GM10266 (cell line): ENCODE data around the gene GRM8.

Experiments
- DNase-seq: peaks from one replicate; pipeline ENCODE4 v3.0.0; 2012; ENCODE audit errors: extremely low spot score
- TF ChIP-seq, protein P1 (sequence below): IDR thresholded peaks from 2 replicates; pipeline ENCODE4 v1.5.1; 2012; ENCODE audit warnings: mild to moderate bottlenecking, low read depth; ENCODE audit not compliant: control insufficient read depth, insufficient read depth; ENCODE audit errors: missing control alignments

Gene GRM8

DNA sequence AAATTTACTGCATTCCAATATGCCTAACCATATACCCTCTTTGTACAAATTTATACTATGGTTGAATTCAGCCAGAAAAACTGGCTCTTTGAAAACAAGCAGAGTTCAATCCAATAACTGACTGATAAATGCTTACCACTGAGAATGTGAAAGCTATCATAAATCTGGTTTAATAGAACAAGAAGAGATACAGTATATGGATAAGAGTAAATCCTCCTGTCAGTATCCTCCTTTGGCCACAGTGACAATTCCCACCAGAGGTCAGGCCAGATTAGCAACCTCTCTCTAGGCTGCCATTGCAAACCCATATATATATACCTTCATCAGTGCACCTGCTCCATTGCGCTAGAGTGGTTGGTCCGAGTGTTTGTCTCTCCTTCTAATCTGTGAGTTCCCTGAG, 647.2 kb downstream of the GRM8 start:
- DNase-seq = no peak
- TF ChIP-seq, protein P1, sequence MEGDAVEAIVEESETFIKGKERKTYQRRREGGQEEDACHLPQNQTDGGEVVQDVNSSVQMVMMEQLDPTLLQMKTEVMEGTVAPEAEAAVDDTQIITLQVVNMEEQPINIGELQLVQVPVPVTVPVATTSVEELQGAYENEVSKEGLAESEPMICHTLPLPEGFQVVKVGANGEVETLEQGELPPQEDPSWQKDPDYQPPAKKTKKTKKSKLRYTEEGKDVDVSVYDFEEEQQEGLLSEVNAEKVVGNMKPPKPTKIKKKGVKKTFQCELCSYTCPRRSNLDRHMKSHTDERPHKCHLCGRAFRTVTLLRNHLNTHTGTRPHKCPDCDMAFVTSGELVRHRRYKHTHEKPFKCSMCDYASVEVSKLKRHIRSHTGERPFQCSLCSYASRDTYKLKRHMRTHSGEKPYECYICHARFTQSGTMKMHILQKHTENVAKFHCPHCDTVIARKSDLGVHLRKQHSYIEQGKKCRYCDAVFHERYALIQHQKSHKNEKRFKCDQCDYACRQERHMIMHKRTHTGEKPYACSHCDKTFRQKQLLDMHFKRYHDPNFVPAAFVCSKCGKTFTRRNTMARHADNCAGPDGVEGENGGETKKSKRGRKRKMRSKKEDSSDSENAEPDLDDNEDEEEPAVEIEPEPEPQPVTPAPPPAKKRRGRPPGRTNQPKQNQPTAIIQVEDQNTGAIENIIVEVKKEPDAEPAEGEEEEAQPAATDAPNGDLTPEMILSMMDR = no peak

DNA sequence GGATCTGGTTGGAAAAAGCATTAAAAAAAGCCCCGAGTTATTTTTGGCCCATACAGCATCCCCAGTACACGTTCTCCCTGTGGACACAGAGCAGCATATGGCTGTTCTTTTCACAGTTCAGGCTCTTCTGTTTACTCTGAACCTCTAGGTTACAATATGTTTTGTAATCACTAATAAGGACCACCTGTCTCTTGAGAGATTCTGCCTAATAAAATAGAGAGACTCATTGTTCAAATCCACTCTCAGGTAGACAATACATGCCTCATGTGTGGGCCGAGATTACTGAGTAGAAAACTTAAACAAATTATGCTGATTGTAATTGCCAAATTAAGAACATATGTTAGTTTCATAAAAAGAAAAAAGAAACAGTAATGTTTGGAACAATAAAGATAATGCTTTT, 647.7 kb downstream of the GRM8 start:
- TF ChIP-seq, protein P1 = no peak
- no peak for DNase-seq

DNA sequence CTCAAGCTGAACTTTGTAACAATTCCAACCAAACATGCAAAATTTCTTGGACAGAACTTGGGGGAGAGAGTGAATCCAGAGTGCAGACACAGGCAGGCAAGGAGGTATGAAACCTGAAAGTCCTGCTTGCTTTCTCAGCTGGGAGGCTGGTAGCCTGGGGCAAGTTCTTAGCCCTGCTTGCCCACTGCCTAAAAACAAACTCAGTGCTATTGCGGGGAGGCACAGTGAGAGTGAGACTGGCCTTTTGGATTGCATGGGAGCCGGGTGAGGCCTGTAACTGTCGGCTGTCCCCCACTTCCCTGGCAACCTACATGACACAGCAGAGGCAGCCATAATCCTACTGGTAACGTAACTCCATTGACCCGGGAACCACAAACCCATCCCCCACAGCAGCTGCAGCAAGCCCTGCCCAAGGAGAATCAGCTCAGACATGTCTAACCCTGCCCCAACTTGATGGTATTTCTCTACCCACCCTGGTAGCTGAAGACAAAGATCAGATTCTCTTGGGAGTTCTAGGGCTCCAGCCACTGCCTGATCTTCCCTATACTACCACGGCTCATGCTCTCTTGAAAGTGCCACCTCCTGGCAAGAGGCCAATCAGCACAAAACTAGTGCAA, 663.6 kb downstream of the GRM8 start:
- DNase-seq = no peak

DNA sequence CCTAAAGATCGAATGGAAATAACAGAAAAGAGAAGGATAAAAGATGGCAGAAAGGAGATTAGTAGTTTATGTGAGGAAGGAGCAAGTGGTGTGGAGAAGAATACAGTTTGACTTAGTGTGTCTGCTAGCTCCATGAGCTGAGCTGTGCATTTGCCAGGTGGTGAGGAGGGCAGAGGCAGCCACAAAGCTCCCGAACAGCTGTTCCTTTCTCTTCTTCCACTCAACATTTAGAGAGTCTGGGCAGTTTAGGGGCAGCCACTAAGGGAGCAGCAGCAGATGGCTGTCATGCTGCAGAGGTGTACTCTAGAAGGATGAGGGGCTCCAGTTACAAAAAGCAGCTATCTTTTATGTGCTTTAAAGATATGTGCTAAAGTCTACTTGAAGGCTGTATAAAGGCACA, 674.4 kb downstream of the GRM8 start:
- TF ChIP-seq, protein P1 = no peak
- no peak for DNase-seq

More for the DNA sequence above, 663.6 kb downstream of the GRM8 start:
- TF ChIP-seq, protein P1 = no peak

DNA sequence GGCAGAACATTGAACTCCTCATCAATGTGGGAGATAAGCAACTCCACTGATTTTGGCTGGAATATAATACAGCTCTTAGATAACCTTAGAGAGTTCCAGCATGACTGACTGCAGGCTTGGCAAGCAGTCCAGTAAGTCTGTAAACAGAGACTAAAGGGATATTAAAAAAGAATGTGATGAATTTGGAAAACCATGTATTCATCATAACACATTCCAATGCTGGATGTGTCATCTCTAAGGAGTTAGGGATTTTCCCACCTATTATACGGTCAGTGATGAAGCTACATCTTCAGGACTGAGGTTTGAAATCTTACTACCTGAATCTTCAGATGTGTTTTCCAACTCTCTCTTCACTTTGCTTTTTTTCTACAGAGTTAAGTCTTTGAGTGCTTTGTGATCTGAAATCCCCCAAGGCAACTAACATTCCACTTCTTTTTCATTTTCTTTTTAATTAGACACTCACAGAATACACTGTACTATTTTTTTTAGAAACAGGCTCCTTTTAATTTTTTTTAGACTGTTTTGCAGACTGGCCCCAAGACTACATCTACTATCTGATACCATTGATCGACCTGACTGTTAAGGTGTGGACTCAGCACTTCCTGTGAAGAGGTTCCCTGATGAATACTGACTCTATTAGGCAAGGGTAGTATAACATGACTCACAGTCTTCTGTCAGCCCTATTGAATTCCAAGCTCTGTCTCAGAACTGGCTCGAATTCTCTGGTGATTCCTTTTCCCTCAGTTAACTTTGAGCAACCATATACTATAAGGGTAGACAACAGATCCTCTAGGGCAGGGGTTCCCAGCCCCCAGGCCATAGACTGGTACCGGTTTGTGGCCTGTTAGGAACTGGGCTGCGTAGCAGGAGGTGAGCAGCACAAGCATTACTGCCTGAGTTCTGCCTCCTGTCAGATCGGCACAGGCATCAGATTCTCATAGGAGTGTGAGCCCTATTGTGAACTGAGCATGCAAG, 678.2 kb downstream of the GRM8 start:
- no peak for DNase-seq
- TF ChIP-seq, protein P1 = no peak

DNA sequence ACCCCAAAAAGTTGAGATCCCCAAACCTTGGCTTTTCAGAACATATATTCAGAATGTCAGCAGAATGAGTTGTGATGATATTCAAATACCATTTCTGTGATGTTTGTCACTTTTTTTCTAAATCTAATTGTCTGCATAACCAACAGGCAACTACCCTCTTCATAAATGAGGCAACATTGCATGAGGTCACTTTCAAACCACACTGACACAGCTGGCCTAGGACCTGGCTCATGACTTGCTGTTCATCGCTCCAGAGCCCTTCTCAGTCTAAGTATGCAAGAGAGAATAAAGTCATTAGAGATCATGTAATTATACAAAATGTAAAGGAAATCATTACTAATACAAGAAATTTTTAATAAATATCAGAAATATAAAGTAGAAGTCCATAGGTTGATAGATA, 681.9 kb downstream of the GRM8 start:
- TF ChIP-seq, protein P1 = no peak
- DNase-seq = no peak

DNA sequence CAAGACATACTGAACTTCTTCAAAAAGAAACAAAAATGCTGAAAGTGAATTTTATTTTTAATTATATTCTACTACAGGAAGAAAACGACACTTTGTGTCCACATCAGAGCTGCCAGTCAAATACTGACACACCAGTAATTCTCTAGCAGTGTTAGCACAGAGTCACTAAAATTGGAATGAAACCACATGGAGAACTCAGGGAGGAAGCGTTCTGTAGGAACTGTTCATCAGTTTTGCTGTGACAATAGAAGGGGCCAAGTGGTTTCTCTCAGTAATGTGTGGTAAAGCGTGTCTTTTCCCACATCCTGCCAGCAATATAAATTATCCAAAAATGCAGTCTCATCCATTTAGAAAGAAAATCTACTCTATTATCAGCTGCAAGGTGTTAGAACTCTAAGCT, 683.3 kb downstream of the GRM8 start:
- no peak for DNase-seq
- TF ChIP-seq, protein P1 = no peak
